Fibroblast of lung (primary cell): ENCODE data around the gene HSD17B12. TPM values are rescaled to one million over a fixed set of nuclear protein-coding genes. Genes with fewer than 3 reads are reported as not detected.

Experiments
- DNase-seq, 2 donors: peaks; one replicate each; pipeline versions ENCODE4 v3.0.0 to v3.0.0-alpha.2; 2010; ENCODE audit warnings: low read depth in 2 of 2
- H2AFZ ChIP-seq: 2 replicates; pipeline ENCODE4 v1.5.1; 2012; ENCODE audit warnings: low read length, control low read depth, inconsistent platforms
- H3K27ac ChIP-seq: 2 replicates; pipeline ENCODE4 v1.5.1; 2011; ENCODE audit warnings: low read length, control low read depth; ENCODE audit not compliant: insufficient read depth
- H3K27me3 ChIP-seq: 2 replicates; pipeline ENCODE4 v1.5.1; 2011; ENCODE audit warnings: mild to moderate bottlenecking, low read length; ENCODE audit not compliant: control insufficient read depth, insufficient read depth
- H3K36me3 ChIP-seq: 2 replicates; pipeline ENCODE4 v1.5.1; 2011; ENCODE audit warnings: low read length; ENCODE audit not compliant: control insufficient read depth, insufficient read depth
- H3K4me1 ChIP-seq: 2 replicates; pipeline ENCODE4 v1.5.1; 2011; ENCODE audit warnings: low read length; ENCODE audit not compliant: control insufficient read depth, insufficient read depth; ENCODE audit errors: extremely low read depth
- H3K4me2 ChIP-seq: 2 replicates; pipeline ENCODE4 v1.5.1; 2011; ENCODE audit warnings: low read length, control low read depth; ENCODE audit not compliant: insufficient read depth; ENCODE audit errors: extremely low read depth
- H3K4me3 ChIP-seq, 4 experiments: fragments of 200-600 bp in 1 of 4; sonication (generic) in 1 of 4; replicated peaks in 1 of 4; 2 replicates each; pipeline ENCODE4 v1.5.1; 2011 to 2016; ENCODE audit warnings: low read length in 4 of 4, low read depth in 3 of 4, mild to moderate bottlenecking in 3 of 4, control low read depth in 2 of 4, inconsistent platforms in 1 of 4, mixed read lengths in 1 of 4; ENCODE audit not compliant: insufficient read depth in 1 of 4; ENCODE audit errors: control extremely low read depth in 1 of 4
- H3K79me2 ChIP-seq: 2 replicates; pipeline ENCODE4 v1.5.1; 2012; ENCODE audit warnings: mild to moderate bottlenecking, low read length, inconsistent platforms; ENCODE audit not compliant: control insufficient read depth, insufficient read depth
- H3K9ac ChIP-seq: 2 replicates; pipeline ENCODE4 v1.5.1; 2011; ENCODE audit warnings: mild to moderate bottlenecking, low read length, control low read depth; ENCODE audit not compliant: insufficient read depth
- H3K9me3 ChIP-seq: 2 replicates; pipeline ENCODE4 v1.5.1; 2012; ENCODE audit warnings: low read depth, low read length; ENCODE audit not compliant: control insufficient read depth, insufficient read depth
- H4K20me1 ChIP-seq: 2 replicates; pipeline ENCODE4 v1.5.1; 2011; ENCODE audit warnings: low read length; ENCODE audit not compliant: control insufficient read depth, insufficient read depth; ENCODE audit errors: extremely low read depth
- EZH2 ChIP-seq: IDR thresholded peaks from 2 replicates; pipeline ENCODE4 v1.5.1; 2012; ENCODE audit warnings: low read length, control low read depth, mild to moderate bottlenecking; ENCODE audit errors: missing control alignments
- polyA plus RNA-seq, 2 donors: library from polyadenylated mRNA; depleted of rRNA in 1 of 2; stranded (reverse) in 1 of 2; unstranded in 1 of 2; fragments of >200 nt; gene quantifications; 2 replicates each; pipeline ENCODE4 v1.2.1, GENCODE V29; 2011 to 2012; ENCODE audit warnings: missing spikeins in 1 of 2
- total RNA-seq: library from RNA; depleted of rRNA; stranded (reverse); fragments of >200 nt; gene quantifications from 2 replicates; pipeline ENCODE4 v1.2.1, GENCODE V29; 2014
- TF ChIP-seq, protein P1 (sequence below), 2 donors: IDR thresholded peaks in 1 of 2; conservative IDR thresholded peaks in 1 of 2; 1 replicate in 1 of 2; 2 replicates in 1 of 2; pipeline ENCODE4 v1.5.1; 2011 to 2012; ENCODE audit warnings: low read length in 2 of 2, control low read depth in 1 of 2, inconsistent platforms in 1 of 2, low read depth in 1 of 2, mild to moderate bottlenecking in 1 of 2

HSD17B12 gene
- total and polyA plus RNA-seq, 2 donors (not counting 1 experiment from before 2014, with no cell fraction given) = 95.4 to 122 TPM

DNA sequence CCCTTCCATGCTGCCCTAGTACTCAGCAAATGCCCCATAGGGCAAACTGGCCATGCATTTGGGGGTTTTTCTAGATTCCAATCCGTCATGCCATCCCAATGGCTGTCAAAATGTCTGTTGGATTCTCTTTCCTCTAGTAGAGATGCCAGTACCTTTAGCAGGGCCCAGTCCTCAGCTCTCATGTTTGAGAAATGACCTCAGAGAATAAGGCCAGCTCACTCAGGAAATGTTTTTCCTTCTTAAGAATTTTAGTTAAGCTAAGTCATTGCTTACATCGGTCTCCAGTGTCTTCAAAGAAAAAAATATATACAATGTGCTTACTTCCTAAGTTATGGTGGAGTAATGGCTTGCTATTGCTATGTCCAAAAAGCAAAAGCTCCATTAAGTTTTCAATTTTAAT is 186.0 kb downstream of the HSD17B12 start:
- H3K36me3 ChIP-seq = no peaks in the 10 kb centered on the region
- no peak overlapping the region for H3K27ac ChIP-seq
- no peak overlapping the region for H3K4me3 ChIP-seq
- H3K9me3 ChIP-seq = no peaks in the 10 kb centered on the region
- no peaks in the 10 kb centered on the region for H3K79me2 ChIP-seq
- H3K4me1 ChIP-seq = no peaks in the 10 kb centered on the region
- DNase-seq = peak in 1 of 2 donors; percentile 20
- H3K27me3 ChIP-seq = peaks cover 2% of the 10 kb centered on the region
- H2AFZ ChIP-seq = no peak overlapping the region
- H4K20me1 ChIP-seq = no peaks in the 10 kb centered on the region
- TF ChIP-seq, protein P1, sequence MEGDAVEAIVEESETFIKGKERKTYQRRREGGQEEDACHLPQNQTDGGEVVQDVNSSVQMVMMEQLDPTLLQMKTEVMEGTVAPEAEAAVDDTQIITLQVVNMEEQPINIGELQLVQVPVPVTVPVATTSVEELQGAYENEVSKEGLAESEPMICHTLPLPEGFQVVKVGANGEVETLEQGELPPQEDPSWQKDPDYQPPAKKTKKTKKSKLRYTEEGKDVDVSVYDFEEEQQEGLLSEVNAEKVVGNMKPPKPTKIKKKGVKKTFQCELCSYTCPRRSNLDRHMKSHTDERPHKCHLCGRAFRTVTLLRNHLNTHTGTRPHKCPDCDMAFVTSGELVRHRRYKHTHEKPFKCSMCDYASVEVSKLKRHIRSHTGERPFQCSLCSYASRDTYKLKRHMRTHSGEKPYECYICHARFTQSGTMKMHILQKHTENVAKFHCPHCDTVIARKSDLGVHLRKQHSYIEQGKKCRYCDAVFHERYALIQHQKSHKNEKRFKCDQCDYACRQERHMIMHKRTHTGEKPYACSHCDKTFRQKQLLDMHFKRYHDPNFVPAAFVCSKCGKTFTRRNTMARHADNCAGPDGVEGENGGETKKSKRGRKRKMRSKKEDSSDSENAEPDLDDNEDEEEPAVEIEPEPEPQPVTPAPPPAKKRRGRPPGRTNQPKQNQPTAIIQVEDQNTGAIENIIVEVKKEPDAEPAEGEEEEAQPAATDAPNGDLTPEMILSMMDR (conservative IDR thresholded peaks at IDR 0.05 in 1 of 2, IDR thresholded peaks at IDR 0.05 in 1 of 2; ENCODE audit: low read depth in 1 of 2, low read length in 2 of 2) = no peak
- no peak for TF ChIP-seq EZH2
- H3K9ac ChIP-seq = no peak overlapping the region
- H3K4me2 ChIP-seq = no peak overlapping the region

DNA sequence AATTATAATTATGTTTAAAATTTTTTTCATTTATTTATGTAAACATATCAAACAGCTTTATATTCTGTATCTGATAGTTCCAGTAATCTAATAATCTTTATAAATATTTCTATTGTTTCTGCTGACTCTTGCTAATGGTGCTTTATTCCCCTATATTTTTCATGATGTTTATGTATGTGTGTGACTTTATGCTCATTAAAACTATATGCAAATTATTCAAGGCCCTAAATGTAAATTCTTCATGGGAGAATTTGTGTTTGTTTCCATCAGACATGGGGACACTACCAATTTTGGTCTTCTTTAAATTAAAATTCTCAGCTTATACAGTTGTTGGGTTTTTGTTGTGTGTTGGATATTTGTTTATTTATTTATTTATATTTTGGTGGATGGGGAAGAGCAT is 186.4 kb downstream of the HSD17B12 start:
- no peak overlapping the region for H3K9ac ChIP-seq
- no peaks in the 10 kb centered on the region for H4K20me1 ChIP-seq
- no peak overlapping the region for H2AFZ ChIP-seq
- no peaks in the 10 kb centered on the region for H3K79me2 ChIP-seq
- no peaks in the 10 kb centered on the region for H3K36me3 ChIP-seq
- no peaks in the 10 kb centered on the region for H3K9me3 ChIP-seq
- peaks cover 2% of the 10 kb centered on the region for H3K27me3 ChIP-seq
- no peak overlapping the region for H3K4me3 ChIP-seq
- no peaks in the 10 kb centered on the region for H3K4me1 ChIP-seq
- DNase-seq = no peak
- no peak overlapping the region for H3K4me2 ChIP-seq
- no peak overlapping the region for H3K27ac ChIP-seq
- TF ChIP-seq, protein P1 (conservative IDR thresholded peaks at IDR 0.05 in 1 of 2, IDR thresholded peaks at IDR 0.05 in 1 of 2; ENCODE audit: low read depth in 1 of 2, low read length in 2 of 2) = no peak
- TF ChIP-seq EZH2 = no peak

DNA sequence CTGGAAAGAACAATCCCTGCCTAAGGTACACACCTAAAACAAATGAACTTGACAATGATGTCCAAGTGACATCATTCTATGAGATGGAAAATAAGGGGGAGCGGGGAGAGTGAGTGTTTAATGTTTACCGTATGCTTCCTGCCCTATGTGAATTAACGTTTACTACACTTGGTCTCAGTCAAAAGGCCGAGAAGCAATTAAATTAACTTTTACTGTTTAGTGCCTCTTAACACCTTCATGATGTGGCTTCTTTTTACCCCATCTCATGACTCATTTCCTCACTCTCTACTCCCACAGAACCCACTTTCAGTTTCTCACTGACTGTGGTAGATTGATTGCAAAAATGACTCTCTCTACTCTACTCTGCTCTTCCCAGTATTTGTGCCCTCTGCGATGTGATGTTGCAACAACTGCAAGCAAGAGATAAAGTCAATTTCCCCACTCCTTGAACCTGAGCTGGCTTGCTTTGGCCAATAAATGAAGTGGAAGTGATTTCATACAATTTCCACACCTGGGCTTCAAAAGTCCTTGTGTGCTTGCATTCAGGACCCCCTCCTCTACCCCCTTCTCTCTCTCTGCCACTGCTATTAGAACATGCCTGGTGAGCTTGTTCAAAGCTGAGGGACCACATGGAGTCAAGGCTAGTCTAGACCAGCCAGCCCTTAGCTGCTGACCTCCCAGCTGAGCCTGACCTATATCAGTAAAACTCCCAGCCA is 188.5 kb downstream of the HSD17B12 start:
- H2AFZ ChIP-seq = no peak overlapping the region

More for the DNA sequence above, 188.5 kb downstream of the HSD17B12 start:
- Histone ChIP-seq H4K20me1 (no peaks in the 10 kb centered on the region), H3K4me2 (peak overlapping the region; percentile 7), H3K4me1 (no peaks in the 10 kb centered on the region), H3K4me3 (no peak overlapping the region), H3K27me3 (peaks cover 6% of the 10 kb centered on the region), H3K36me3 (no peaks in the 10 kb centered on the region), H3K79me2 (no peaks in the 10 kb centered on the region), H3K9ac (no peak overlapping the region), H3K9me3 (no peaks in the 10 kb centered on the region), H3K27ac (no peak overlapping the region)
- no peak for TF ChIP-seq EZH2
- TF ChIP-seq, protein P1 (conservative IDR thresholded peaks at IDR 0.05 in 1 of 2, IDR thresholded peaks at IDR 0.05 in 1 of 2; ENCODE audit: low read depth in 1 of 2, low read length in 2 of 2) = no peak
- DNase-seq = peak; percentile 67 to 77
